ENCODE measurements around the gene IRF7. TPM values are rescaled to one million over a fixed set of nuclear protein-coding genes. Genes with fewer than 3 reads are reported as not detected.
"Not testable (repeated sequence)": the region's sequence is repeated elsewhere in the genome, so short reads cannot be mapped to it uniquely, and the experiment has no call there.

Gene IRF7
- total and polyA plus RNA-seq, 4 donors, result 3.9 to 17.1 (median 13.6) TPM

GRCh38 chr11:656426-656825 lies 40.7 kb upstream of the IRF7 start:
- Histone ChIP-seq H3K9me3 (ENCODE audit: control insufficient read depth, insufficient read depth, low read length) (no peaks in the 10 kb centered on the region), H3K27me3 (ENCODE audit: control insufficient read depth, insufficient read depth, low read length) (no peaks in the 10 kb centered on the region), H3K4me3 (ENCODE audit: low read depth, low read length) (no peak overlapping the region), H3K4me1 (ENCODE audit: control insufficient read depth, insufficient read depth, low read length) (peaks cover 26% of the 10 kb centered on the region), H3K36me3 (ENCODE audit: control insufficient read depth, insufficient read depth, low read length) (peaks cover 82% of the 10 kb centered on the region), H3K27ac (ENCODE audit: low read depth, low read length) (no peak overlapping the region)
- no peak for DNase-seq (ENCODE audit: low read depth in 4 of 6, low spot score in 6 of 6)
- WGBS (ENCODE audit: insufficient coverage), result 95% methylated on average over 13 of the region's 14 CpGs

- no peak for DNase-seq (ENCODE audit: low read depth in 4 of 6, low spot score in 6 of 6)
- 95% methylated on average over 26 of the region's 30 CpGs for WGBS (ENCODE audit: insufficient coverage)
- H3K27ac ChIP-seq (ENCODE audit: low read depth, low read length), result no peak overlapping the region
- H3K36me3 ChIP-seq (ENCODE audit: control insufficient read depth, insufficient read depth, low read length), result peaks cover 82% of the 10 kb centered on the region
- H3K4me1 ChIP-seq (ENCODE audit: control insufficient read depth, insufficient read depth, low read length), result peaks cover 19% of the 10 kb centered on the region
- H3K9me3 ChIP-seq (ENCODE audit: control insufficient read depth, insufficient read depth, low read length), result no peaks in the 10 kb centered on the region
- H3K4me3 ChIP-seq (ENCODE audit: low read depth, low read length), result no peak overlapping the region
- no peaks in the 10 kb centered on the region for H3K27me3 ChIP-seq (ENCODE audit: control insufficient read depth, insufficient read depth, low read length)
These were observed 39.4 kb upstream of the IRF7 start for GRCh38 chr11:655036-655726.

DNA sequence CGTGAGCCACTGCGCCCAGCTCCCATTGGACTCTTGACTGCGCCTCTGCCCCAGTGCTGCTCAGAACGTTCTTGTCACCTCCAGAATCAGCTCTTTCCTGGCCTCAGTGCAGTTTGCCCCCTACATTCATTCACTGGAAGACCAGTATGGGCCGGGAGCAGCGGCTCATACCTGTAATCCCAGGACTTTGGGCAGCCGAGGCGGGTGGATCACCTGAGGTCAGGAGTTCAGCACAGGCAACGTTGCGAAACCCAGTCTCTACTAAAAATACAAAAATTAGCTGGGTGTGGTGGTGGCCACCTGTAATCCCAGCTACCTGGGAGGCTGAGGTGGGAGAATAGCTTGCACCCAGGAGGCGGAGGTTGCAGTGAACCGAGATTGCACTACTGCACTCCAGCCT lies 38.7 kb upstream of the IRF7 start:
- 95% methylated on average over 6 of the region's 12 CpGs for WGBS (ENCODE audit: insufficient coverage)
- DNase-seq (ENCODE audit: low read depth in 4 of 6, low spot score in 6 of 6); H3K9me3 ChIP-seq (ENCODE audit: control insufficient read depth, insufficient read depth, low read length); H3K27me3 ChIP-seq (ENCODE audit: control insufficient read depth, insufficient read depth, low read length); H3K27ac ChIP-seq (ENCODE audit: low read depth, low read length); H3K4me3 ChIP-seq (ENCODE audit: low read depth, low read length): not testable (repeated sequence)
- Histone ChIP-seq H3K4me1 (ENCODE audit: control insufficient read depth, insufficient read depth, low read length) (peaks cover 18% of the 10 kb centered on the region), H3K36me3 (ENCODE audit: control insufficient read depth, insufficient read depth, low read length) (peaks cover 79% of the 10 kb centered on the region)

- 91% methylated on average over 14 of the region's 15 CpGs for WGBS (ENCODE audit: insufficient coverage)
- Histone ChIP-seq H3K9me3 (ENCODE audit: control insufficient read depth, insufficient read depth, low read length) (no peaks in the 10 kb centered on the region), H3K36me3 (ENCODE audit: control insufficient read depth, insufficient read depth, low read length) (peaks cover 79% of the 10 kb centered on the region), H3K4me1 (ENCODE audit: control insufficient read depth, insufficient read depth, low read length) (peaks cover 12% of the 10 kb centered on the region), H3K27ac (ENCODE audit: low read depth, low read length) (no peak overlapping the region), H3K27me3 (ENCODE audit: control insufficient read depth, insufficient read depth, low read length) (no peaks in the 10 kb centered on the region), H3K4me3 (ENCODE audit: low read depth, low read length) (no peak overlapping the region)
- no peak for DNase-seq (ENCODE audit: low read depth in 4 of 6, low spot score in 6 of 6)
These were observed 38.1 kb upstream of the IRF7 start for GRCh38 chr11:653837-654236.

DNA sequence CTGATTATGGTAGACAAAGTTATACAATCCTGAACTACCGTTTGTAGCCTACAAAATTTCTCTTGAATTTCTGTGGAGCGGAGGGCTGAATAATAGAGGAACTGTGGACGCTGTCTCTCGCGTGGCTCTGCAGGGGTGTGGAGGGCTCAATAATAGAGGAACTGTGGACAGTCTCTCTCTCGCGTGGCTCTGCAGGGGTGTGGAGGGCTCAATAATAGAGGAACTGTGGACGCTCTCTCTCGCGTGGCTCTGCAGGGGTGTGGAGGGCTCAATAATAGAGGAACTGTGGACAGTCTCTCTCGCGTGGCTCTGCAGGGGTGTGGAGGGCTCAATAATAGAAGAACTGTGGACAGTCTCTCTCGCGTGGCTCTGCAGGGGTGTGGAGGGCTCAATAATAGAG lies 37.4 kb upstream of the IRF7 start:
- DNase-seq (ENCODE audit: low read depth in 4 of 6, low spot score in 6 of 6); H3K9me3 ChIP-seq (ENCODE audit: control insufficient read depth, insufficient read depth, low read length); H3K27ac ChIP-seq (ENCODE audit: low read depth, low read length); H3K27me3 ChIP-seq (ENCODE audit: control insufficient read depth, insufficient read depth, low read length); H3K4me3 ChIP-seq (ENCODE audit: low read depth, low read length); H3K4me1 ChIP-seq (ENCODE audit: control insufficient read depth, insufficient read depth, low read length): not testable (repeated sequence)
- 84% methylated on average over 12 of the region's 14 CpGs for WGBS (ENCODE audit: insufficient coverage)
- H3K36me3 ChIP-seq (ENCODE audit: control insufficient read depth, insufficient read depth, low read length), result peaks cover 77% of the 10 kb centered on the region

- Histone ChIP-seq H3K27me3 (ENCODE audit: control insufficient read depth, insufficient read depth, low read length) (no peaks in the 10 kb centered on the region), H3K4me1 (ENCODE audit: control insufficient read depth, insufficient read depth, low read length) (no peaks in the 10 kb centered on the region), H3K27ac (ENCODE audit: low read depth, low read length) (no peak overlapping the region), H3K36me3 (ENCODE audit: control insufficient read depth, insufficient read depth, low read length) (peaks cover 80% of the 10 kb centered on the region), H3K9me3 (ENCODE audit: control insufficient read depth, insufficient read depth, low read length) (no peaks in the 10 kb centered on the region), H3K4me3 (ENCODE audit: low read depth, low read length) (no peak overlapping the region)
- no peak for DNase-seq (ENCODE audit: low read depth in 4 of 6, low spot score in 6 of 6)
- WGBS (ENCODE audit: insufficient coverage), result 100% methylated on average over 7 of the region's 10 CpGs
These were observed 34.7 kb upstream of the IRF7 start for GRCh38 chr11:650482-650881.

GRCh38 chr11:647672-648158 lies 32.0 kb upstream of the IRF7 start:
- H3K4me1 ChIP-seq (ENCODE audit: control insufficient read depth, insufficient read depth, low read length); H3K4me3 ChIP-seq (ENCODE audit: low read depth, low read length); H3K27ac ChIP-seq (ENCODE audit: low read depth, low read length); H3K27me3 ChIP-seq (ENCODE audit: control insufficient read depth, insufficient read depth, low read length); H3K9me3 ChIP-seq (ENCODE audit: control insufficient read depth, insufficient read depth, low read length); DNase-seq (ENCODE audit: low read depth in 4 of 6, low spot score in 6 of 6): not testable (repeated sequence)
- peaks cover 79% of the 10 kb centered on the region for H3K36me3 ChIP-seq (ENCODE audit: control insufficient read depth, insufficient read depth, low read length)
- 89% methylated on average over 7 of the region's 14 CpGs for WGBS (ENCODE audit: insufficient coverage)

GRCh38 chr11:646214-646613 lies 30.5 kb upstream of the IRF7 start:
- peaks cover 84% of the 10 kb centered on the region for H3K36me3 ChIP-seq (ENCODE audit: control insufficient read depth, insufficient read depth, low read length)
- DNase-seq (ENCODE audit: low read depth in 4 of 6, low spot score in 6 of 6), result no peak
- no peak overlapping the region for H3K4me3 ChIP-seq (ENCODE audit: low read depth, low read length)
- no peaks in the 10 kb centered on the region for H3K9me3 ChIP-seq (ENCODE audit: control insufficient read depth, insufficient read depth, low read length)
- no peak overlapping the region for H3K27ac ChIP-seq (ENCODE audit: low read depth, low read length)
- peaks cover under 1% of the 10 kb centered on the region for H3K4me1 ChIP-seq (ENCODE audit: control insufficient read depth, insufficient read depth, low read length)
- peaks cover 2% of the 10 kb centered on the region for H3K27me3 ChIP-seq (ENCODE audit: control insufficient read depth, insufficient read depth, low read length)
- 87% methylated on average over 9 of the region's 14 CpGs for WGBS (ENCODE audit: insufficient coverage)

DNA sequence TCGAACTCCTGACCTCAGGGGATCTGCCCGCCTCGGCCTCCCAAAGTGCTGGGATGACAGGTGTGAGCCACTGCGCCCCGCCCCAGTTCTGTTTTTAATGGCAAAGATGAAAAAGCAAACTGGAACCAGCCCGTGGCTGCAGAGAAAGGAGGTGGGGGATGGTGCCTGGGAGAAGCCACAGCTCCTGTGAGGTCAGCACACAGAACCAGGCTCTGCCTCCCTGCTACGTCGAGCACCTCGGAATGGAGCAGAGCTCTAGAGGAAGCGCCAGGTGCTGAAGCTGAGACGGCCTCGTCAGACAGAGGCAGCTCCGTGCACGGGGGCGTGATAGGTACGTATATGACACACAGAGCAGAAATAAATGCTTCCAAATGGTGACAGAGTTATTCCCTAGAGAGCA lies 29.8 kb upstream of the IRF7 start:
- no peak overlapping the region for H3K27ac ChIP-seq (ENCODE audit: low read depth, low read length)

More for the DNA sequence above, 29.8 kb upstream of the IRF7 start:
- Histone ChIP-seq H3K4me3 (ENCODE audit: low read depth, low read length) (no peak overlapping the region), H3K27me3 (ENCODE audit: control insufficient read depth, insufficient read depth, low read length) (peaks cover 9% of the 10 kb centered on the region), H3K36me3 (ENCODE audit: control insufficient read depth, insufficient read depth, low read length) (peaks cover 84% of the 10 kb centered on the region), H3K9me3 (ENCODE audit: control insufficient read depth, insufficient read depth, low read length) (no peaks in the 10 kb centered on the region), H3K4me1 (ENCODE audit: control insufficient read depth, insufficient read depth, low read length) (peaks cover 8% of the 10 kb centered on the region)
- WGBS (ENCODE audit: insufficient coverage), result 86% methylated on average over 15 of the region's 16 CpGs
- no peak for DNase-seq (ENCODE audit: low read depth in 4 of 6, low spot score in 6 of 6)

All from spinal cord (tissue), 10 donors.